ENCODE measurements around the gene PDX1.

PDX1 gene

DNA sequence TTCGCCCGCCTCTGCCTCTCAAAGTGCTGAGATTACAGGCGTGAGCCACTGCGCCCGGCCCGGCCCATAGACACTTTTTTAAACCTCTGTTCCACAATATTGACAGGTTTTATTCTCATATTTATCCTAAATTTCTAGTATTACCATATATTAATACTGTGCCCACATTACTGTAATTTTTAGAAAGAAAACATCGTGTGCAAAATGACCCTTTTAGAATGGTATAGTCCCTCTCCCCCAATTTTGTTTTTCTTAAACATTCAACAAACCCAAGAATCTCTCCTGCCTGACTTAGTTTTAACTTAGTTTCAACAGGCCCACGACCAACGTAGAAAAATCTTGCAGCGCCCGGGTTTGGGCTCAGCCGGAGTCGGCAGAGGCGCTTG is 40.2 kb downstream of the PDX1 start:
- Mint-ChIP-seq H3K27me3 (ENCODE audit: low read depth, poor library complexity) (peaks cover 11% of the 10 kb centered on the region), H3K36me3 (ENCODE audit: low read depth) (no peaks in the 10 kb centered on the region), H3K9me3 (no peaks in the 10 kb centered on the region), H3K4me3 (peak overlapping the region; percentile 78), H3K27ac (no peak overlapping the region), H3K4me1 (peaks cover 70% of the 10 kb centered on the region)
- no peak for TF ChIP-seq CTCF (IDR thresholded peaks at IDR 0.05)
- no peak for DNase-seq

GRCh38 chr13:27960362-27961226 is 40.8 kb downstream of the PDX1 start:
- Mint-ChIP-seq H3K36me3 (ENCODE audit: low read depth) (no peaks in the 10 kb centered on the region), H3K4me1 (peaks cover 70% of the 10 kb centered on the region), H3K4me3 (peak overlapping the region; percentile 78), H3K27ac (no peak overlapping the region), H3K27me3 (ENCODE audit: low read depth, poor library complexity) (peaks cover 11% of the 10 kb centered on the region), H3K9me3 (no peaks in the 10 kb centered on the region)
- peak; percentile 82 for DNase-seq
- TF ChIP-seq CTCF (IDR thresholded peaks at IDR 0.05), result peak; percentile 59

- no peak for TF ChIP-seq CTCF (IDR thresholded peaks at IDR 0.05)
- Mint-ChIP-seq H3K4me1 (peaks cover 69% of the 10 kb centered on the region), H3K4me3 (peak overlapping the region; percentile 69), H3K9me3 (no peaks in the 10 kb centered on the region), H3K27ac (peak overlapping the region; percentile 38), H3K27me3 (ENCODE audit: low read depth, poor library complexity) (peaks cover 6% of the 10 kb centered on the region), H3K36me3 (ENCODE audit: low read depth) (no peaks in the 10 kb centered on the region)
- no peak for DNase-seq
These were observed 41.7 kb downstream of the PDX1 start for GRCh38 chr13:27961227-27962085.

GRCh38 chr13:27962128-27962841 is 42.5 kb downstream of the PDX1 start:
- DNase-seq, result peak; percentile 25
- no peaks in the 10 kb centered on the region for H3K36me3 Mint-ChIP-seq (ENCODE audit: low read depth)
- peaks cover 67% of the 10 kb centered on the region for H3K4me1 Mint-ChIP-seq
- peak overlapping the region; percentile 68 for H3K4me3 Mint-ChIP-seq
- TF ChIP-seq CTCF (IDR thresholded peaks at IDR 0.05), result no peak
- H3K27ac Mint-ChIP-seq, result peak overlapping the region; percentile 40
- peaks cover 6% of the 10 kb centered on the region for H3K27me3 Mint-ChIP-seq (ENCODE audit: low read depth, poor library complexity)
- no peaks in the 10 kb centered on the region for H3K9me3 Mint-ChIP-seq

GRCh38 chr13:27962982-27963381 is 43.2 kb downstream of the PDX1 start:
- peaks cover 74% of the 10 kb centered on the region for H3K4me1 Mint-ChIP-seq
- H3K4me3 Mint-ChIP-seq, result peak overlapping the region; percentile 59
- no peaks in the 10 kb centered on the region for H3K36me3 Mint-ChIP-seq (ENCODE audit: low read depth)
- H3K27me3 Mint-ChIP-seq (ENCODE audit: low read depth, poor library complexity), result peaks cover 6% of the 10 kb centered on the region
- H3K27ac Mint-ChIP-seq, result peak overlapping the region; percentile 39
- TF ChIP-seq CTCF (IDR thresholded peaks at IDR 0.05), result no peak
- no peaks in the 10 kb centered on the region for H3K9me3 Mint-ChIP-seq
- peak; percentile 11 for DNase-seq

Data from nephron progenitor cell (in vitro differentiated cells).